GM21367 (cell line): Measurements from ENCODE around the gene BCL2.

Source experiments
- ATAC-seq: cut with Tn5 transposase; IDR thresholded peaks from one replicate; pipeline ENCODE4 v1.9.1; 2021; ENCODE audit not compliant: unreplicated experiment

BCL2 gene

GRCh38 chr18:63288311-63288710 is 31.3 kb downstream of the BCL2 start:
- no peak for ATAC-seq

DNA sequence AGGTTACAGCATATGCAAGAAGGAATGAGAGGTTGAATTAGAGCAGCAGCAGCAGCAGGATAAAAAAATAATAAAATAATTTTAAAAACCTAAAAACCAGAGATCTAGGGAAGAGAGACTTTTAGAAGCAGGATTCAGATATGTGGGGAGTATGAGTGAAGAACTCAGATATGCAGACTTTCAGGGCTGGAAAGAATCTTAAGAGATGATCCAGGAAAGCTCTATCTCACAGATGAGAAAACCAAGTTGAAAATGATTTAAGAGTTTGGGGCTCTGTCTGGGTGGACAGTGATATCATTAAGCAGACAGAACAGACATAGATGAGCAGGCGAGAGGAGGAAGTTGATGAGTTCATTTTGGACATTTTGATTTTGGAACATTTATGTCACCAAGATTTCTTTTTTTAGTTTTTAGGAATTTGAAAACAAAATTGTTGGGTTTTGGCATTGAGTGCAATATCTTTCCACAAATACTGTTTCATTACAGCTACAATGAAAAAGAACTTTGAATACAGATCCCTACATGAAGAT is 31.8 kb downstream of the BCL2 start:
- no peak for ATAC-seq

GRCh38 chr18:63286926-63287325 is 32.6 kb downstream of the BCL2 start:
- ATAC-seq, result no peak

- ATAC-seq, result peak; percentile 90
Observed at GRCh38 chr18:63284827-63285733, 34.5 kb downstream of the BCL2 start.

DNA sequence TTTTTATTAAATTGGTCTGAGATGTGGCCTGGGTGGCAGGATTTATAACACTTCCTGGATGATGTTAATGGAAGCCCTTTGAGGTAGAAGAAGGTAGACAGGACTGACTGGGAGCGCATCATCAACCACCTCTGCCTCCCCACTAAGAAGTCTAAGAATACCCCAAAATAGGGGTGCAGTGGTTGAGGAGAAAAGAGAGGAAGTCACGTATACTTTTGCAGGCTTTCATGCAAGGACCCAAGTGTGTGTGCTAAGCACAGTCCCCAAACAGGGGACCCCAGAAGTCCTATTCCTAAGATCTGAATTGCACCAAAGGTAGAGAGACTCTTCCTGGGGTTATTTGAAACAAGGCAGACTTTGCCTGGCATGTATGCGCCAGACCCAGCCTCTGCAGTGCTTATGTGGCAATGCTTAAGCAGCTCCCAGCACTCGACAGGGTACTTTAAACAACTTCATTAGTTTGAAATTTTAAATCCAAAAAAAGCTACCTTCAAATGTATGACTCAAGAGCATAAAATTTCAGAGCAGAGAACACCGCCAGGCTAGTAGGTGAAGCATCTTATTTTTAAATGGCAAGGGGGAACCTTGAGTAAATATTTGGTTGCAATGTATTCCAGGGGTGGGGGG is 35.3 kb downstream of the BCL2 start:
- no peak for ATAC-seq

DNA sequence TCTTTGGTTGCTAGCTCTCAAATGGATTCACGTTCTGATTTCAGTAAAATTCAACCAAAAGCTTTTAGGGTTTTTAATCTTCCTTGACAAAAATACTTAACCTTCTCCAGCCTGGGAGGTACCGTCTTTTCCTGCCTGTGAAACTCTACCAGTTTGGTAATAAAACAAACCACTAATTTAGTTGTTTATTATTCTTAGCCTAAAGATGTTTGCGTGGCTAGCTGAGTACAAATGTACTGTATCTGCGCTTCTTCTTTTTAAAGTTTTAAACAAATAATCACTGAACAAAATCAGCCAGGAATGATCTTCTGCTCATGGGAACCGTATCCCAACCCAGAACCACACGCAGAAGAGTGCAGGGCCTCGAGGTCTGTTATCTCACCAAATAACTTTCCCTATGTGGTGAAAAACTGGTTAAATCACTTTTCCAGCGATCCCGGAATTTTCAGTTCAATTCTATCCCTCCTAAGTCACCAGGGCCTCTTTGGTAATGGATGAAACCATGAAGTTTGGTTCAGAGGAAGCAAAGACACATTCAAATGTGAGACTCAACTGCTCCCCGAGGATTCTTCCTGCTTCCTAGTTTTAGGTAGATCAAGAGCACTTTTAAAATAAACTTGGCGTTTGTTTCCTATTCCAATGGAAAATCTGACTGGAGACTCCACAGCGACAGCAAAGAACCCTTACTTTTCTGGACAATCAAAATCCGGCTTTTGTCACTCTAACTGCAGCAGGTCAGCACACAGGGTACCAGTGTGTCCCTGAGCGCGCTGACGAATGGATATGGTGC is 36.1 kb downstream of the BCL2 start:
- ATAC-seq, result no peak

- no peak for ATAC-seq
Observed at GRCh38 chr18:63282793-63283192, 36.8 kb downstream of the BCL2 start.

GRCh38 chr18:63273222-63273927 is 46.2 kb downstream of the BCL2 start:
- no peak for ATAC-seq

DNA sequence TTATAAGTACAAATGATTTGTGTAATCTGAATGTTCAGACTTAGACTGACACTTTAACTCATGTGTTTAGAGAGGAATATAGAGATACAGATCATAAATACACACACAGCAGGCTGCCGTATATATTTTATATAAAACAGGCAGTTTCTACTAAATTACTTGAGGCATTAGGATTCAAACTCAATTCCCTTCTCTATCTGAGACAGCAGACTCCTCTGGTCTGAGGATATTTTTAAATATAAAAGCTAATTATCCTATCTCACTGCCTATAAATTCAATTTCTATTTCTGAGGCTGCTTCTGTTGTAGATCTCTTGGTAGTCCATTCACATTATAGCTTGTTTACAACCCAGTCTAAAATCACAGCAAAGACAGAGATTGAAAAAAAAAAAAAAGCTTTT is 46.9 kb downstream of the BCL2 start:
- no peak for ATAC-seq

DNA sequence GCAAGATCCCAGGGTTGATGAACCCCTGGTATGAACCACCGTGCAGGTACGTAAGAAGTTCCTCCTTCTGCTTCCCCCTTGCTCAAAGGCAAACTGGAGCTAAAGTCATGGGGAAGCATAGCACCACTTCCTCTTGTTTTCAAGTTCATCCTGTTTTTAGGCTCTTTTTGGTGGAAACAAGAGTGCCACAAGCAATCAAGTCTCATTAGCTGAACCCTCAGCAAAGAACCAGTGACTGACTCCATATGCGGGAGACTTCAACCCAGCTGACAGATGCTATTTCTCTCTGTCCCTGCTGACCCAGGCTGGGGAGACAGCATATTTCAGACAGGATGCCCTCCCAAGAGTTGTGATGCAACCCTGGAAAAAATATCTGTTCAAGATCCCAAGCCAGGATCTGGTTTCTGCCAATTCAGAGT is 47.7 kb downstream of the BCL2 start:
- no peak for ATAC-seq

GRCh38 chr18:63271148-63271547 is 48.4 kb downstream of the BCL2 start:
- ATAC-seq, result no peak

DNA sequence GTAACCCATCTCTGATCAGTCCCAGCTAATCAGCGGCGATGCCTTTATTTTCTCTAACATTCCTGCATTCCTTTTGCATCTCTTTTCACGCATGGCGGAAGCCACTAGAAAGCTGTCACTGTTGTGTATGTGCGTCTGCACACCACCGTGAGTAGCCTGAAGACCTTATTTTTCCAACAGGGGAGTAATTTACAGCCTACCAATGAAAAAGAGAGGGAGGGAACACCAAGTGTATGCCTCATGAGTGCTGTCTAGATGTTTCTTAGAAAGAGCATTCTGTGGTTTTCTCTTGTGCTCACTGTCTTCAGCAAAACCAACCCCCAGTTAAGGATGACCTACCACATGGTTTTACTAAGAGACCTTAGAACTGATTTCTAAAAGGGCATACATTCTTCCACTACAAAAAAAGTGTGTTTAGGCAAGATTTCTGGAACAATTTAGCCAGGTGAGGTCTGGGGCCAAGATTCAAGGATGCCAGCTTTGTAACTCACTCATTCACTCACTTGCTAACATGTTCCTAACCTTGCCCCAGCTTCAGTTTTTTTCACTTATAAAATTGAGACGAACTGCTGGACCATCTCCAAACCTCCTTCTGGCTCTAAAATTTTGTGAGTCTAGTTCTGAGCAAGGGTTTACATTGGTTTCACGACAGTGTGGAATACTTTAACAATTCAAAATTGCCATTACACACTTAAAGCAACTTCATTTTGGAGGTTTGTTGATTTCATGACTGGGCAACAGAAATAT is 51.4 kb downstream of the BCL2 start:
- peak; percentile 55 for ATAC-seq

DNA sequence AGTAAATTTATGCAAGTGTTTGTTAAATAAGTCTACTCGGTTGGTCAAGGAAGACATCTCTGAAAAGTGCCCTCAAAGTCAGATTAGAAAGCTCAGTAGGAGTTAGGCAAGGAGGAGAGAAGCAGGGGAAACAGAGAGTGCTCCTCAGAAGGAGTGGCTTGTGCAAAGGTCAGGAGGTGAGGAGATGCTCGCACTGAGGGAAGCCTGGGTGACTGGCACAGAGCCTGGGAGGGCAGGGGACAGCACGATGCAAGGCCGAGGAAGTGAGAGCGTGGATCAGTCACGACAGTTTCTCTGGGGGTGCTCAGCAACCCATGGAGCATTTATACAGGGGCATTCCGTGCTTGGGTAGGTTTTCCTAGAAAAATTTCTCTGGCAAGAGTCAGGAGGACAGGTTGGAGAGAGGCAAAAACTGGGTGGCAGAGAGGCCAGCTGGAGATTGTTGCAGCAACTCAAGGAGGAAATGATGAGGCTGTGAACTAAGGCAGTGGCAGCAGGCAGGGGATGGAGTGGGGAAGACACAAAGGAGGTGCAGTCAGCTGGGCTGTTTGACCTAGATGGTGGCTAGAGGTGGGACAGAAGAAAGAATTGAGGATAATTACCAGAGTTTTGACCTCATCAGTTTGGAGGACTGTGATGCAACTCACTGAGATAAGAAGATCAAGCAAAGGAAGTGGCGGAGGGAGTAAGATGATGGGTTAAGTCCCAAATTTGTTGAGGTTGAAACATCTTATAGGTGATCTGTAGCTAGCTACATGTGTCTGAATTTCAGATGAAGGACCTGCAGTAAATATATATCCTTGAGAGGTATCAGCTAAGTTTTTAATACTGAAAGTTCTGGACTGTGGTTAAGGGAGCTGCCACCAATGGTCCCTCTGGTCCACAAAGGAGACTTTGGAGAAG is 52.4 kb downstream of the BCL2 start:
- ATAC-seq, result no peak

DNA sequence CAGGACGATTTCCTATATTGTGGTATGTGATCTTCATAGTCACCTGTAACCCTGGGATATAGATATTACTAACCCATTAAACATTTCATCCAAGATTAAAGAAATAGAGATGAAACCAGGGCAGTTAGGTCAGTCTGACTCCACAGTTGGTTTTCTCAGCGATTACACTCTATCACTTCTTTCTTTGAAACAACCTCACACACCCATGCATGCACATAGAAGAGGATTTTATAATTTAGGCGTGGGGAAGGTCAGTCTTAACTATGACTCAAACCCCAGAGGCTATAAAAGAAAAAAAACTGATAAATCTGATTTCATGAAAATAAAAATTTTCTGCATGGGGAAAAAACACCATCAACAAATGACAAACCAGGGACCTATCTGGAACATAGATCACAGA is 54.2 kb downstream of the BCL2 start:
- ATAC-seq, result no peak

- ATAC-seq, result no peak
Observed at GRCh38 chr18:63264871-63265270, 54.7 kb downstream of the BCL2 start.

DNA sequence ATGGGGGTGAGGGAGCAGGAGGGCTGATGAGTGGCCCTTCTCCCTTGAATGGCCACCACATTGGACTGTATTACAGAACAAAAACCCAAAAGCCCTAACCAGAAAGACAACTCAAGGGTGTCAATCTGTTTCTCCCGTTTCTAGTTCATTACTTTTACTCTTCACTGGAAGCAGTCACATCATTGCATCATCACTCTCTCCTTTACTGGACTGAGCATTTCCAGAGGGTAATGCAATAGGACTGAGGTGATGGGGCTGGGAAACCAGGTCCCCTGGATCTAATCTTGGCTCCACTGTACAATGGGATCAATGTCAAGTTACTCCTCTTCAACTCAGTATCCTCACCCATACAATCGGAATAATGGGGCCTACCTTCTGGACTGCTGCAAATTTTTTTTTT is 56.1 kb downstream of the BCL2 start:
- no peak for ATAC-seq

DNA sequence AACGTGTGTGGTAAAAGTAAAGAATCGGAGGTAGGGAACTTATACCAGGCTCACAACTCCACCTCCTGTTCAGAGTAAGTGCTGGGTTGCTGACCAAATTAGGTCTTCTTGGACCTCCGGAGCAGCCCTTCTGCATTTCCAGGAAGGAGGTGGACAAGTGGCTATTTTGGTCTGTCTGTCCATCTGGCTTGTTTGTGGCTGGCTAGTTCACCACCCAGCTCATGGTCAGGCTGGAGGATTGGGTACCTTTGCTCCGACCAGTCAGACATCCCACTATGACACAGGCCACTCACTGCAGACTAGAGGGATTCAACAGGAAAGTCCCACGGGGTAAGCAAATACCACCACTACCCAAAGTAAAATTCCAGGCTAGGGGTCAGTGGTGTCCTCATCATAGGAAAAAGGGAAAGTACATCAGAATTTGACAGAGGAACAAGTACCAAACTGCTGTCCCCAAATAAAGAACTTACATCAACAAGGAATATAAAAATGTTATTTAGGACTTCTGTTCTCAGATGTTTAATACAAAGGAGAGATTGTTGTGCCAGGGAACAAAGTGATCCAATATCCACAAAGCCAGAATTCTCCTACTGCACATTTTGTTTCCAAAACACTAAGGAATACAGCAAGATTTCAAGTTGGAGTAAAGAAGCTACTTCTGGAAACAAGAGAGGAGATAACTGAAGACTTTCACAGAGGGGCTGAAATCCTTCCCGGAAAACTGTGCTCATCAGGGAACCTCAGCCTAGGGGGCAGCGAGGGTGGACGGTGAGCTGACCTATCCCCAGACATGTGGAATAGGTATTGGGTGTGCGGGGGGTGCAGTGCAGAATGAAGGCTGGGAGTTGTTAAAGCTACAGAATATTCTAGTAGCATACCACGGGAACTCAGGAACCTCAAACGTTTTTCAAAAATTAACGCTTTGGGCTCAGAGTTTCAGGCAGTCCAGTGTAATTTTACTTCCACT is 56.9 kb downstream of the BCL2 start:
- no peak for ATAC-seq

GRCh38 chr18:63261029-63261428 is 58.5 kb downstream of the BCL2 start:
- no peak for ATAC-seq
